Stimulated activated CD4-positive, alpha-beta T cell treated with anti-CD3 and anti-CD28 coated beads, Interleukin-4, amount 100 ng/mL, for 24 hours (primary cell): ENCODE measurements around the gene CAMK1D.
"Not testable (repeated sequence)": the region's sequence is repeated elsewhere in the genome, so short reads cannot be mapped to it uniquely, and the experiment has no call there.

Experiments
- DNase-seq: peaks from one replicate; pipeline ENCODE4 v3.0.0-alpha.2; 2020

The CAMK1D gene

DNA sequence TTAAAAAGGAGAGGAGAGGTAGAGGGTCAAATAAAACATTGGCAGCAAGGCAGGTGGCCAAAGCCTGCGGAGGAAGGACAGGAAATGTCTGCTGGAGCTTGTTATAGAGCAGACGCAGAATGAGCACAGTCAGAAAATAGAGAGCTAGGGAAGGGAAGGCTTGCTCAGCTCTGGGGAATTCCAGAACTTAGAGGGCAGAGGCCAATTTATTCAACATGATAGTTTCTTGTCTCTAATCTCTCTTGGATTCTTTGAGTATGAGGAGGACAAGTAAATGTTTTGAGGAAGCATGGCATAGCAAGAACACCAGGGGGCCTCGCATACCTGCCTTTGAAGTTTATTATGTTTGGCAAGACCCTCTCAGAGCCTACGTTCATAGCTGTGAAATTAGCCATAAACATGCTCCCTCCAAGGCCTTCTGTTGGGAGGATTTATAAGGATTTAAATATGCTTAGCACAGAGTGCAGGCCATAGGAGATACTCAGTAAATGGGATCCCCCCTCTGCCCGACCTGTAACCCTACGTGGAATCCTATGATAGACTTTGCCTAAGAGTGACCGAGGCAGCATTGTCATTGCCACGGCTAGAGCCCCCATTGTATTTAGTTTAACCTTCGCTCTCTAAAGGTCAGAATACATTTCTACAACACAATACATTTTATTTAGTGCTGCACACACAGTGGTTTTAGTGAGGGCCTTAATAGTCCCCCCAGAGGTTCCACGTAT is 358.3 kb downstream of the CAMK1D start:
- DNase-seq, result peak; percentile 46

DNA sequence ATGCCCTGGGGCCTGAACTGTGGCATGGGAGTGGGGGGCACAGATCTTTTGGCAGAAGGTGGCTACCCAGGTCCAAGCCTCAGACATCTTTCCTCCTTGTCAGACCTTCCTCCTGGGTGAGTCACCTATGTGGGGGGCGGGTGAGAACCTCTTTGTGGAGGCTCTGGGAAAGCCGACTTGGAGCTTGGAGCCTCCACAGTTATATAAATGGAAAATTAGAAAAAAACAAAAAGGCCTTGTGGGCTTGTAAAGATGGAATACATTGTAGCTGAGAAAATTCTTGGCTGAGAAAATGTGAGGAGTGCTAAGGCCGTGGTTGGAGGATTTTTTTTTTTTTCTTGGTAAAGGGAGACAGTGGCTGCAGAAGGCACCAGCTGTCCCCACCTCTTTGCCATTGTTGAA is 359.7 kb downstream of the CAMK1D start:
- DNase-seq, result no peak

DNA sequence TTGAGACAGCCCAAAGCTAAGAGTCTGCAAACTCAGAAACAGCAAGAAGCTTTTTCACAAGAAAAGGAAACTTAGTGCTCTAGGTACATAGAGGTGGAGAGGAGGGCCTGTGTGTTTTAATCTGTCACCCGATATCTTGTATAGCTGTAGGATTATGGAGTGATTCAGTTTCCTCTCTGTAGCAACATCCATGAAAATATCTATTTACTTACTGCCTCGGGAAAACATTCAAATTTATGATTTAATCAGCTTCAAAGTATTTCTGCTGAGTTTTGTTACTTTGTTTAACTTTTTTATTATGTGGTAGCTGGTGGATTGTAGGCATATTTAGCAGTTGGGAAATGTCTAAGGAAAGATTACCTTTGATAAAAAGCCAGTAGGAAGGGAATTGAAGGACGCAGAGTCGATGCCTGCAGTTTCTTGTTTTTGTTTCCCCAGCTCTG is 360.2 kb downstream of the CAMK1D start:
- DNase-seq, result no peak

DNA sequence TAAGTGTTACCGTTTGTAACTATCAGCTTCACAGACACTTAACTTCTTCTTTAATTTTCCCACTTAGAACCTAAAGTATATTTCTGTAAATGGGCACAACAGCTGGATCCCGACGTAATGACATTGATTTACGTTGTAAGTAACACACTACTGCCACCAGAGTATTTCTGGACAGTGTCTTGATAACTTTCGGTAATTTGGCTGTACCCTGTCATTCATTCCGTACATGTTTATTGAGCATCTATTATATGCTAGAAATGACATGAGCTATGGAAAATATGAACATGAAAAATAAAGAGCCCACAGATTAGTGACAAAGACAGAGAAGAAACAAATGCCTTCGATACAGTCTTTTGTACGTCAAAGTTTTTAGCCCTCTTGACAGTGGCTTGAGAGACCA is 360.8 kb downstream of the CAMK1D start:
- DNase-seq, result no peak

DNA sequence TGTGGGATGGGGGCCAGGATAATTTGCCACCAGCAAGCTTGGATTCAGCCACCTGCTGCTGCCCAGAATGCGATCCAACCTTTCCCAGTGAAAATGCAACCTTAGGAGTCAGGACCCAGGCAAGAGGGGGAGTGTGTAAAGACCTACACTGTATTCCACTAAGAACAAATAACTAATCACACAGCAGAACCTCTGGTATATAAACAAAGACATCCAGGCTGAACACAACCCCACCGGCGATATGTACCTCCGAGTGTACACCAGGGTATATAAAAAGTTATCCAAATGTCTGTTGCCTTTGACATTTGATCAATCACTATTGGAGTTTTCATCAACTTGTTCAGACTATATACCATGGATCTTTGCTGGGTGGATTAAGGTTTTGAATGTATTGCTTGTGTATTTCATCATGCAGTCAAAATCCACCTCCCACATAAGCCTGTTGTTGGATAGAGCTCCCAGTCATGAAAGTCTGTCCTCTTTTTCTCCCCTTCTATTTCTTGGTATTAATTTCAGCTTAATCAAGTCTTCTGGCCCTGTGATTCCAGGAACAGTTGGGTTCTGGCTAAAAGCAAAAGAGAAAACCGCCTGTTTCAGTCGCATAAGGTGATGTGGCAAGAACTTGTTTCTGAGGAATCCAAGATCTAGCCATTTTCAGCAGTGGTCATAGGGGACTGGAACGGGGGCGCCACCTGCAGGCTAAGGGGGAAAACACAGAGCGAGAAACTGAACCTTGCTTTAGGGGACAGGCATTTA is 361.4 kb downstream of the CAMK1D start:
- peak; percentile 84 for DNase-seq

DNA sequence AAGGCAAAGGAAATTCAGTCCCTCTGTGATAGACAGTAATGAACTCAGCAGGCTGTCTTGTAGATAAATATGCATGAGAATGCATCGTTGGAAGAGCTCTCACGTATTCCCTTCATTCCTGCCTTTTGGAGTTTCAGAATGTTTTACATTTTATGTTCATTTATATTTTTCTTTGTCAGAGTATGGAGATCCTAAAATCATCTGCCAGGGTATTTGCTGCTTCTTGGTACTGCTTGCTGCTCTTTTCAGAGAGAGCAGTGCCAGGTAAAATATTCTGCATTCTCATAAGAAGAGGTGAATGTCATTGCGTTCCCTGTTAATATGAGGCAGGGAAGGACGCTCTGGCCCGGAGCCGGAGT is 362.0 kb downstream of the CAMK1D start:
- DNase-seq, result no peak

DNA sequence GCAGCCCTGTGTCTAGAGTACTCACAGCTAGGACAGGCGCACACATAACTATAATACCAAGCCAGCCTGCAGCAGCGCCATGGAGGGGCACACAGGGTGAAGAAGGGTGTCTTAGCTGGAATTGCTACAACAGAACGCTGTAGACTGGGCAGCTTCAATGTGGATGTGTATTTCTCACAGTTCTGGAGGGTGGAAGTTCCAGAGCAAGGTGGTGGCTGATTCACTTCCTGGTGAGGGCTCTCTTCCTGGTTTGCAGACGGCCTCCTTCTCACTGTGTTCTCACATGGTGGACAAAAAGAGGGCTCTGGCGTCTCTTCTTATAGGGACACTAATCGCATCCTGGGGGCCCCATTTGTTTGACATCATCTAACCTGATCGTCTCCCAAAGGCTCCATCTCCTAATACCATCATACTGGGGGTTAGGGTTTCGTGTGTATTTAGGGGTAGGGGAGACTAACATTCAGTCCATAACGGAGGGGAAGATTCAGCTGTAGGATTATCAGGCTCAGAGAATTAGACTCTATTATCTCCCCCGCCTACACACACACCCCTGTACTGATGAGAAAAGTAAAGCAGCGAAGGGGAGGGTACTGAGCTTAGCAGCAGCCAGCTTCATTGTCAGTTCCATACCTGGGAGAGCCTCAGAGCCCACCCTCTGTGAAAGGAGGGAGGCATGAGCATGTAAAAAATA is 363.1 kb downstream of the CAMK1D start:
- DNase-seq, result no peak

DNA sequence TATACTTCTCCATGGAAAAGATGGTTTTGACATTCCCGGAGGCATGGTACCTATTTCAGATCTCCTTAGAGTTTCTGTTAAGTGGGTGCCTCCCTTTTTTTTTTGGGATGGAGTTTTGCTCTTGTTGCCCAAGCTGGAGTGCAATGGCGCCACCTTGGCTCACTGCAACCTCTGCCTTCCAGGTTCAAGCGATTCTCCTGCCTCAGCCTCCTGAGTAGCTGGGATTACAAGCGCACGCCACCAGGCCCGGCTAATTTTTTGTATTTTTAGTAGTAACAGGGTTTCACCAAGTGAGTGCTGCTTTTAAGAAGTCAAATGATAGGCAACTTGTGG is 363.6 kb downstream of the CAMK1D start:
- DNase-seq, result not testable (repeated sequence)

DNA sequence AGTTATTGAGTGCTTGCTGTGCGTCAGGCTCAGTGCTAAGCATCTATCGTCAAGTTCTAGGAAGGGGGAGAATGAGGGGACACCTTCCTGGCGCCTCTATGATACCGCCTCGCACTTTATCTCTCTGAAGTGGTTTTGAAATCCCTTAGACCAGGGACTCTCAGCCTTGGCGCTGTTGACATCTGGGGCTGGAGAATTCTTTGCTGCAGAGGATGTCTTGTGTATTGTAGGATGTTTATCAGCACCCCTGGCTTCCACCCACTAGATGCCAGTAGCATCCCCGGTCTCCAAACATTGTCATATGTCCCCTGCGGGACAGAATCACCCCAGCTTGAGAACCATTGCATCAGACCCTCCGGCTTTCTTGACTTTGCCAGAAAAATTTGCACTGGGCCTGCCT is 366.7 kb downstream of the CAMK1D start:
- no peak for DNase-seq

DNA sequence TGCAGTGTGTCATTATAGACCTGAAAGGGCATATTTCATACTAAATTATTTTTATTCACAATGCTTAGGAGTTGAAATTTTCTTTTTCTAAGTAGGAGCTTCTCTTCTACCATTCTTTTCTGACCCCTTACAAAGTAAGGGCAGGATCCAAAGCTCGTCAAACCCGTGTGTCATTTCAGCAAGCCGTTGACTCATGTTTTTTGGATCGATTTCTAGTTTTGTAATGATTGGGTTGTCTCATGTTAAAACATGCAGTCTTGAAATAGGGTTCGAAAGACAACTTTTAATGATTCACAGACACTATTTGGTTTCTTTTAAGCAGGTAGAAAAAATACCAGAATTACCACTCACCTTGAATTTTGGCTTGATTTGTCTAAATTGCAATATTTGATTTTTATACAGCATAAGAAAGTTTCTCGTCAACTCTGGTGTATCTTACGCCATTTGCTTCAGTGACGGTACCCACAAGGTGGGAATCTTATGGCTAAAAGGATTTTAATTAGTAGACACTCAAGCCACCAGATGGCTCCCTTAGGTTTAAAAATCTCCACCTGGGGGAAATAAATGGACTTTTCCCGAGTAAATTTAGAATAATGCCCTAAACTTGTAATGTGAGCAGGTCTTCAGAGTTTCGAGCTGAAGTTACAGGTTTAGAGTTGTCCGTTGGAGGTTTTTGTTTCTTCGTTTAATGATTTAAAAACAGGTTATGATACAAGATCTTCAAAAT is 368.8 kb downstream of the CAMK1D start:
- no peak for DNase-seq

DNA sequence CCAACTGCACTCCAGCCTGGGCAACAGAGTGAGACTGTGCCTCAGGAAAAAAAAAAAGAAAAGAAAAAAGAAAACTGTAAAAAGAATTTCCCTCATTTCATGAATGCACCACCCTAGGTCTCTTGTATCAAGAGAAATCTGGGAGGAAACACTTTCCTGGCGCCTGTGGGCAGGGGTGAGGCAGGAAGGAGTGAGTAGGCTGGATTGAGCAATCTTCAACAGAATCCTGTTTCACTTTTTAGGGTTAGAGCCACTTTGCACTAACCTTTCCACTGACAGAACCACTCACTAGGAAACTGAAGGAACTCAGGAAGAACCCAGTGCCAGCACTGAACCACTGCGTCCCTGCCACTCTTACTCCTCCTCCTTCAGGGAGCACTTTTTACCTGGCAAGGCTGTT is 370.0 kb downstream of the CAMK1D start:
- DNase-seq, result no peak

DNA sequence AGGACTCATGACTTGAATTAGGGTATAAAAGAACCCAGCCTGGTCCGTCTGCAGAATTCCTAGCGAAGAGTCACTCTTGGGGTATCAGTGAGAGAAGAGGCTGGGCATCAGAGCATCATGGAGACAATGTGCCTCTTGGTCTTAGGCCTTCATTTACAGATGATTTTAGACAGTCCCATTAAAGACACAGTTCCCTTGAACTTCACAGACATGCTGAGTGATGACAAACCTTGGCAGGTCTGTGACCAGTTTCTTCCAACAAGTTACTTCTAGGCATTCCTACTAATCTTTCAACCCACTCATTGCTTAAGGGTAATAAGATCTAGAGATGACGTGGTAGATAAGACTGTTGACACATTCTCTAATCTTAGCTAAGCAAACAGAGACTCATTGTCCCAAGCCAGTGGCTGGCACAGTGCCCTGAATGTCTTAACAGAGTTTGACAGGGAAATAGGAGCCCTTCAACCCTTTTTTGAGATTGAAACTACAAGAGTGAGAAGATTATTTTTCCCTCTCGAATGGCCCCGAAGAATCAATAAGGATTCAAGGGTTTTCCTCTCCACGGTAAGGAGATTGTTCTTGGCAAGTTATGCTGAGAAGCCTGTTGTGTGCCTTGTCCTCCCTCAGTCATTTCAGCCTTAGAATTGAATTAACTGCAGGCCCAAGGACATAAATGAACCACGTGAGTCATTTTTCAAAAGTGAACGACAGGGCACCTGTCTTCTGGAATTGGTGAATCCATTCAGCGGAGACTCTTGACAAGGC is 371.1 kb downstream of the CAMK1D start:
- DNase-seq, result peak; percentile 54

DNA sequence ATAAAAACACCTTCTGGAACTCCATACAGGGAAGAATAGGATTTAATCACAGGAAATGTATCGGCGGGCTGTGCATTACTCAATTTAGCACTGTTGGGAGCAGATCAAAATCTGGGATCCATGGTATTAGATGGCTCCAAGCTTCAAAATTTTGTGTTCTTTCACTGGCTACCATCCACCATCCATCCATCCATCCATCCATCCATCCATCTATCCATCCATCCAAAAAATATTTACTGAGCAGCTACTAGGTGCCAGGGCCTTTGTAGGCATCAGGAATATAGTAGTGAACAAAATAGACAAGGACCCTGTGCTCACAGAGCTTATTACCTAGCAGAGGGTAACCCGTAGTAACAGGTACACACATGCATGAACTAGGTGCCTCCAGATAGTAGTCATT is 372.0 kb downstream of the CAMK1D start:
- DNase-seq, result no peak

DNA sequence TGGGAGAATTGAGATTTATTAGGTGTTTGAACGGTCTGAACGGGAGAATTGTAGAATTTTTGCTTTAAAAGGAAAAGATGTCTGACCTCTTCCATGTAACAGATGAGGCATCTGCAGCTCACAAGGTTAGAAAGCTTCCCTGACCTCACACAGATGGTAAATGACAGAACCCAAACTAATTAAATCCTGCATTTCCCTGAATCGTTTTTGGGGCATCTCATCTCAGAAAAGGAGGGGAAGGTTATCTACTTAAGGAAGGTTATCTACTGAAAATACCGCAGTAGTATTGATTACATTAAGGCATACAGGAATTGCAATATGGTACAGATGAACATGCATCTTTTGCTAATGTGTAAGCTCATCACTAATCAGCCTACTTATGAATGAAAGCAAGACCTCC is 373.9 kb downstream of the CAMK1D start:
- DNase-seq, result no peak

DNA sequence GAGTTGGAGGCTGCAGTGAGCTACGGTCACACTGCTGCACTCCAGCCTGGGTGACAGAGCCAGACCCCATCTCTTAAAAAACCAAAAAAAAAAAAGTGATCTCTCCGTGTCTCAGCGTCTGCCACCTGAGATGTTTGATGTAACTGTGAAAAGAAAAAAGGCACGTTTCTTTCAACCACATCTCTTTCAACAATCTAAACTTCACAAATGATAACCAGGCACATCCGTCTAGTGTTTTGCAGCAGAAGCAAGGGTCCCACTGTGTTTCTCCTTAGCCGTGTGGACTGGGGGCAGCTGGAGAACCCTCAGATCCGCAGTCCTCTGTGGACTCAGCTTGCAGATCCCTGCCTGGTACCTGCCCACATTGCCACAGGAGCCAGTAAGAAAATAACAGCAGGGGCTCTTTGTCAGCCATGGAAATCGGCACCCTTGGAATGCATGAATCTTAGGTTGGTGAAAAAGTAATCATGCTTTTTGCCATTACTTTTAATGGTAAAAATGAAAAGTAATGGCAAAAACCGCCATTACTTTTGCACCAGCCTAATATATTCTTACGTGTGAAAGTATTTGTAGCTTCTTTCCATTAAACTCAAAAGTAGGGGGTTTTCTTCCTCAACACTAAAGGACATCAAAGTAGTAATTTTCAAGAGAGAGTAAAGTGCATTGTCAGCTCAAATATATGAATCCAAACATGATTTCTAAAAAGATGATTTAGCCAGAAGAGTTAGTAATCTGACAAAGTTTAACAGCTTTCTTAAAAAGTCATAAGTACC is 375.6 kb downstream of the CAMK1D start:
- no peak for DNase-seq

DNA sequence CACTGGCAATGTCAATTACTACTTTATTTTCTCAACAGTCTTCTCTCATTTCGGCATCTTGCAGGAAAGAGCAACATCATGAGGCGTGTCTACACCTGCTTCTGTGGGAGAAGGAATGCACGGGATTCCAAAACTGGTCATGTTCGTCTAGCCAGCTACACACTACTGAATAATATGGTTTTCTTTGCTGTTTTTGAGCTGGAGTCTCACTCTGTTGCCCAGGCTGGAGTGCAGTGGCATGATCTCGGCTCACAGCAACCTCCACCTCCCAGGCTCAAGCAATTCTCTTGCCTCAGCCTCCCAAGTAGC is 376.2 kb downstream of the CAMK1D start:
- not testable (repeated sequence) for DNase-seq

DNA sequence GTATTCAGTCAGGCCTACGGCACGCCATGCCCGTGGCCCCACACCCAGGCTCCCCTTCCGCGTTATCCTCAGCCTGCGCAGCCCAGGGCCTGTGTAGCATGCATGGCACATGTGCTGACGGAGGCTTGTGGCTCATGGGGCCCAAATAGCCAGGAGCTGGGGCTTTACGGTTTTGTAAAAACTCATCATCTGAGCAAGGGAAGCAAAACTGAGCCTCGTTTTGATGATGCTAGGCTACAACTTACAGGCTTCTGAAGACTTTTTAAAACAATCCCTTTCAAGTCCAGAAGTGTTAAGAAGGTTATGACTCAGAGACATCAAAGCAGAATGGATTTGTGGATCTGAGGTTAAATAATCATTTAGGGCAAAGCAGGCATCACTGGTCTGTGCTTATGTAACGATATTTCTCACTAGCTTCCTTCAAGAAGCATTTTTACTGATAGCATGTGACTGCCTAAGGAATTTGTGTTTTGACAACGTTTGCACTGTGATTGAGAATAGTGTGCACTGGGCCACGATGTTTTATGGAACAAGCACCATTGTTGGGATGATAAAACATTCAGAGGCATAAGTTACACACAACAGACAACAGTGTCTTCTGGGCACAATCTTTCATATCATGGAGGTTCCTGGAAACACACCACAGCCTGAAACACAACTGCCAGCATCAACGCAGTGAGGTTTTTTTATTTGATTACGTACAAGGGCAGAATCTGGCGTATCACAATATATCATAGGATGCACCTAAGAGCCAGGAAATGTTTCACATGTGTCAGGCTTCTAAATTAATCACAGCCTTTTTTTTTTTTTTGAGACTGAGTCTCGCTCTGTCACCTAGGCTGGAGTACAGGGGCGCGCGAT is 377.9 kb downstream of the CAMK1D start:
- peak; percentile 33 for DNase-seq

DNA sequence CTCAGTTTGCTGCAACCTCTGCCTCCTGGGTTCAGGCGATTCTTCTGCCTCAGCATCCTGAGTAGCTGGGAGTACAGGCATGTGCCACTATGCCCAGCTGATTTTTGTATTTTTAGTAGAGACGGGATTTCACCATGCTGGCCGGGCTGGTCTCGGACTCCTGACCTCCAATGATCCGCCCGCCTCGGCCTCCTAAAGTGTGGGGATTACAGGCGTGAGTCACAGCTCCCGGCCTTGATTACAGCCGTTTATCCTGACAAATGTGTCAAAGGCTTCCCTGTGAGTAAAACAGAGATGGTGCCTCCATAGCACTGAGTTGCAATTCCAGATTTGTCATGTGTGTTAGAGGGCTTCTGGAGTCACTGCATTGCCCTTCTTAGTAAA is 378.5 kb downstream of the CAMK1D start:
- no peak for DNase-seq

DNA sequence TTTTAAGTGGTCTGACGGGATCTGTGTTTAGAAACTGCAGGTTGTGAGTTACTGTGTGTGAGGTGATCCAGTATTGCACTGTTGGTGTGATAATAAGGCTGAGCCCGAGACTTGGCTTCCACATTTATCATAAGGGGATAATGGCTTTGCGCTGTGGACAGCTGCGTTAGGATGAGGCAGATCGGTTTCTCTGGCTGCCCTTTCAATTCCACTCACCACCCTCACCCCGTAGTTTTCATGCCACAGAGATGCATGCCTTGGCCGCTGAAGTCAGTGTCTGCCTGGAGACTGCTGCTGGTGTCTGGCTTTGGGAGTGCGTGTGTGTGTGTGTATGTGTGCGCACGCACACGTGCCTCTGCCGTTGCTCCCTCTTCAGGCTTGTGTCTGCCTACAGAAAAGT is 379.1 kb downstream of the CAMK1D start:
- no peak for DNase-seq

DNA sequence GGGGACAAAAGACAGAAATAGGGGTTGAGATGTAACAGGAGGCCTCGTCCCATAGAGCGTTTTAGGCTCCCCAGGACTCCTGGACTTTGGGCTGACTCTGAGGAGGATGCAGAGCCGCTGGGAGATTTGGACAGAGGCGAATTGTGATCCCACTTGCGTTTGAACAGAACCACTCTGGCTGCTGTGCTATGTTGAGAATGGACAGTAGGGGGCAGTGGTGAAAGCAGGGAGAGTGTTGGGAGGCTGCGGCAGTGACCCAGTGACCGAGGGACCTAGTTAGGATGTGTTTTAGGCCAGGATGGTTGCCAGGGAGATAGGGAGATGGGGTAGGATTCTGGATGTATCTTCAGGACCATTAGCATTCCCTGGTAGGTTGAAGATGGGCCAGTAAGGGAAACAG is 380.5 kb downstream of the CAMK1D start:
- no peak for DNase-seq
